HepG2 (cell line): ENCODE results near the gene MYLK2. TPM values are rescaled to one million over a fixed set of nuclear protein-coding genes. Genes with fewer than 3 reads are reported as not detected.

ENCODE experiments used
- ESRRA ChIP-seq: sonication (generic); formaldehyde crosslinking; IDR thresholded peaks from 2 replicates; pipeline ENCODE4 v1.5.1; 2020; ENCODE audit warnings: mild to moderate bottlenecking, low read depth, missing genetic modification reagents
- HDAC2 ChIP-seq: sonication (generic); formaldehyde crosslinking; IDR thresholded peaks from 2 replicates; pipeline ENCODE4 v1.4.0; 2020; ENCODE audit warnings: missing genetic modification reagents
- IRX3 ChIP-seq: sonication (generic); formaldehyde crosslinking; IDR thresholded peaks from 2 replicates; pipeline ENCODE4 v1.8.1; 2023; ENCODE audit warnings: mild to moderate bottlenecking, low read depth, missing genetic modification reagents, borderline replicate concordance
- KAT2B ChIP-seq: fragments of 150-350 bp; IDR thresholded peaks from 2 replicates; pipeline ENCODE4 v1.6.1; 2014; ENCODE audit warnings: low read depth, low read length, borderline replicate concordance
- NR2C2 ChIP-seq: sonication (generic); formaldehyde crosslinking; IDR thresholded peaks from 2 replicates; pipeline ENCODE4 v1.4.0; 2020; ENCODE audit warnings: missing genetic modification reagents, mild to moderate bottlenecking, moderate library complexity, borderline replicate concordance
- PRPF4 ChIP-seq: fragments of 200-400 bp; formaldehyde crosslinking; IDR thresholded peaks from 2 replicates; pipeline ENCODE4 v1.6.1; 2016; ENCODE audit warnings: low read length, low read depth; ENCODE audit not compliant: poor library complexity, severe bottlenecking
- TBX3 ChIP-seq: fragments of 450-650 bp; IDR thresholded peaks from 2 replicates; pipeline ENCODE4 v1.6.1; 2017; ENCODE audit warnings: antibody characterized with exemption, mild to moderate bottlenecking, inconsistent platforms, borderline replicate concordance
- ZNF24 ChIP-seq: fragments of 450-650 bp; IDR thresholded peaks from 2 replicates; pipeline ENCODE4 v1.6.1; 2017; ENCODE audit warnings: antibody characterized with exemption, mild to moderate bottlenecking
- ZNF75D ChIP-seq: sonication (generic); formaldehyde crosslinking; IDR thresholded peaks from 2 replicates; pipeline ENCODE4 v1.8.1; 2023; ENCODE audit warnings: missing genetic modification reagents, mild to moderate bottlenecking, borderline replicate concordance
- polyA plus RNA-seq, 8 experiments: library from polyadenylated mRNA; depleted of rRNA in 3 of 8; stranded (reverse) in 7 of 8; unstranded in 1 of 8; fragments of >200 nt; fragmentation: Illumina TruSeq in 4 of 8; extraction: Trizol in 4 of 8; gene quantifications; 2 replicates each; pipeline versions ENCODE4 v1.2.1 to v1.2.3, GENCODE V29; 2011 to 2016; ENCODE audit warnings: low read depth in 4 of 8, missing spikeins in 1 of 8, mixed read lengths in 1 of 8; ENCODE audit not compliant: insufficient read depth in 1 of 8
- total RNA-seq, 5 experiments: library from RNA; depleted of rRNA; stranded (reverse); fragments of >200 nt; fragmentation: Illumina TruSeq; extraction: Trizol; gene quantifications; 2 replicates each; pipeline ENCODE4 v1.2.3, GENCODE V29; 2016; ENCODE audit warnings: low read depth in 1 of 5
- TF ChIP-seq, protein P1 (sequence below): sonication (generic); formaldehyde crosslinking; IDR thresholded peaks from 2 replicates; pipeline ENCODE4 v1.4.0; 2020; ENCODE audit warnings: missing genetic modification reagents
- TF ChIP-seq, protein P2 (sequence below): sonication (generic); formaldehyde crosslinking; IDR thresholded peaks from 2 replicates; pipeline ENCODE4 v1.4.0; 2020; ENCODE audit warnings: missing genetic modification reagents
- TF ChIP-seq, protein P3 (sequence below): sonication (generic); formaldehyde crosslinking; IDR thresholded peaks from 2 replicates; pipeline ENCODE4 v1.8.1; 2023; ENCODE audit warnings: missing genetic modification reagents, mild to moderate bottlenecking, borderline replicate concordance
- TF ChIP-seq, protein P4 (sequence below): sonication (generic); formaldehyde crosslinking; IDR thresholded peaks from 2 replicates; pipeline ENCODE4 v1.4.0; 2020; ENCODE audit warnings: missing genetic modification reagents, borderline replicate concordance
- TF ChIP-seq, protein P5 (sequence below): sonication (generic); formaldehyde crosslinking; IDR thresholded peaks from 2 replicates; pipeline ENCODE4 v1.5.1; 2020; ENCODE audit warnings: missing genetic modification reagents, mild to moderate bottlenecking, borderline replicate concordance

The MYLK2 gene
- total and polyA plus RNA-seq, 2 of the 13 experiments (the other 11 are each of a cell fraction or from before 2014, with no cell fraction given) = 0.27 TPM; not detected in 1

DNA sequence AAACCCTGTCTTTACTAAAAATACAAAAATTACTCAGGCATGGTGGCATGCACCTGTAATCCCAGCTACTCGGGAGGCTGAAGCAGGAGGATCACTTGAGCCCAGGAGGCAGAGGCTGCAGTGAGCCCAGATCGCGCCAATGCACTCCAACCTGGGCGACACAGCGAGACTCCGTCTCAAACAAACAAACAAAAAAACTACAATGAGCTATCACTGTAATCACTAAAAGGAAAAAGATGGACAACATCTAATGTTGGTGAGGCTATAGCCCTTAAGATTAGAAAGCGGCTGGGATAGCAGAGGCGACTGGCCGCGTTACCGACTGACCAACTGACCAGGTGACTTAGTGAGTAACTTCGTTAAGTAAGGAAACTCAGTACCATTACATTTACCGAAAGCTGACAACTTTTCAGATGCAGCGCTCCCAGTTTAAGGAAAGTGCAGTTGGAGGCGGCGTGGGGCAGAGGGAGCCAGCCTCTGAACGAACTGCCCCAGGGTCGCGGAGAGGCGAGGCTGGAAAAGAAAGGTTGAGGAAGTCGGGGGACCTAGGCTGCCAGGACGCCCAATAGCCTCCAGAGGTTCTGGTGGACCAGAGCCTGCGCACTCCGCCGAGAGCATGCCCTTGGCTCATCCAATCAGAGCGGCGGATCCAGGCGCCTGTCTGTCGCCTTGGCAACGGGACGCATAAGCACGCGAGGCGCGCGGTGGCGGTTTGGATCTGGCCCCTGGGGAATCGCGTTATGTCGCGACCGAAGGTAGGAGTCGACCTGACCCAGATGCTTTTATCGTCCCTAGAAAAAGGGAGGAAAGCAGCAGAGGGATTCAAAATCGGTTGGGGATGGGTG lies 60.2 kb downstream of the MYLK2 start (continued):
- TF ChIP-seq, protein P1, sequence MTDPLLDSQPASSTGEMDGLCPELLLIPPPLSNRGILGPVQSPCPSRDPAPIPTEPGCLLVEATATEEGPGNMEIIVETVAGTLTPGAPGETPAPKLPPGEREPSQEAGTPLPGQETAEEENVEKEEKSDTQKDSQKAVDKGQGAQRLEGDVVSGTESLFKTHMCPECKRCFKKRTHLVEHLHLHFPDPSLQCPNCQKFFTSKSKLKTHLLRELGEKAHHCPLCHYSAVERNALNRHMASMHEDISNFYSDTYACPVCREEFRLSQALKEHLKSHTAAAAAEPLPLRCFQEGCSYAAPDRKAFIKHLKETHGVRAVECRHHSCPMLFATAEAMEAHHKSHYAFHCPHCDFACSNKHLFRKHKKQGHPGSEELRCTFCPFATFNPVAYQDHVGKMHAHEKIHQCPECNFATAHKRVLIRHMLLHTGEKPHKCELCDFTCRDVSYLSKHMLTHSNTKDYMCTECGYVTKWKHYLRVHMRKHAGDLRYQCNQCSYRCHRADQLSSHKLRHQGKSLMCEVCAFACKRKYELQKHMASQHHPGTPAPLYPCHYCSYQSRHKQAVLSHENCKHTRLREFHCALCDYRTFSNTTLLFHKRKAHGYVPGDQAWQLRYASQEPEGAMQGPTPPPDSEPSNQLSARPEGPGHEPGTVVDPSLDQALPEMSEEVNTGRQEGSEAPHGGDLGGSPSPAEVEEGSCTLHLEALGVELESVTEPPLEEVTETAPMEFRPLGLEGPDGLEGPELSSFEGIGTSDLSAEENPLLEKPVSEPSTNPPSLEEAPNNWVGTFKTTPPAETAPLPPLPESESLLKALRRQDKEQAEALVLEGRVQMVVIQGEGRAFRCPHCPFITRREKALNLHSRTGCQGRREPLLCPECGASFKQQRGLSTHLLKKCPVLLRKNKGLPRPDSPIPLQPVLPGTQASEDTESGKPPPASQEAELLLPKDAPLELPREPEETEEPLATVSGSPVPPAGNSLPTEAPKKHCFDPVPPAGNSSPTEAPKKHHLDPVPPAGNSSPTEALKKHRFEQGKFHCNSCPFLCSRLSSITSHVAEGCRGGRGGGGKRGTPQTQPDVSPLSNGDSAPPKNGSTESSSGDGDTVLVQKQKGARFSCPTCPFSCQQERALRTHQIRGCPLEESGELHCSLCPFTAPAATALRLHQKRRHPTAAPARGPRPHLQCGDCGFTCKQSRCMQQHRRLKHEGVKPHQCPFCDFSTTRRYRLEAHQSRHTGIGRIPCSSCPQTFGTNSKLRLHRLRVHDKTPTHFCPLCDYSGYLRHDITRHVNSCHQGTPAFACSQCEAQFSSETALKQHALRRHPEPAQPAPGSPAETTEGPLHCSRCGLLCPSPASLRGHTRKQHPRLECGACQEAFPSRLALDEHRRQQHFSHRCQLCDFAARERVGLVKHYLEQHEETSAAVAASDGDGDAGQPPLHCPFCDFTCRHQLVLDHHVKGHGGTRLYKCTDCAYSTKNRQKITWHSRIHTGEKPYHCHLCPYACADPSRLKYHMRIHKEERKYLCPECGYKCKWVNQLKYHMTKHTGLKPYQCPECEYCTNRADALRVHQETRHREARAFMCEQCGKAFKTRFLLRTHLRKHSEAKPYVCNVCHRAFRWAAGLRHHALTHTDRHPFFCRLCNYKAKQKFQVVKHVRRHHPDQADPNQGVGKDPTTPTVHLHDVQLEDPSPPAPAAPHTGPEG = peak; percentile 76
- TF ChIP-seq IRX3 (no peak), TBX3 (no peak), KAT2B (no peak), ZNF24 (no peak), PRPF4 (no peak), NR2C2 (CRISPR knock-in tag) (peak; percentile 19; the same call in 1 of the 2 replicates), ZNF75D (CRISPR knock-in tag) (no peak), ESRRA (no peak; the same call in none of the 2 replicates), HDAC2 (CRISPR knock-in tag) (peak; percentile 58)
- TF ChIP-seq, protein P2, sequence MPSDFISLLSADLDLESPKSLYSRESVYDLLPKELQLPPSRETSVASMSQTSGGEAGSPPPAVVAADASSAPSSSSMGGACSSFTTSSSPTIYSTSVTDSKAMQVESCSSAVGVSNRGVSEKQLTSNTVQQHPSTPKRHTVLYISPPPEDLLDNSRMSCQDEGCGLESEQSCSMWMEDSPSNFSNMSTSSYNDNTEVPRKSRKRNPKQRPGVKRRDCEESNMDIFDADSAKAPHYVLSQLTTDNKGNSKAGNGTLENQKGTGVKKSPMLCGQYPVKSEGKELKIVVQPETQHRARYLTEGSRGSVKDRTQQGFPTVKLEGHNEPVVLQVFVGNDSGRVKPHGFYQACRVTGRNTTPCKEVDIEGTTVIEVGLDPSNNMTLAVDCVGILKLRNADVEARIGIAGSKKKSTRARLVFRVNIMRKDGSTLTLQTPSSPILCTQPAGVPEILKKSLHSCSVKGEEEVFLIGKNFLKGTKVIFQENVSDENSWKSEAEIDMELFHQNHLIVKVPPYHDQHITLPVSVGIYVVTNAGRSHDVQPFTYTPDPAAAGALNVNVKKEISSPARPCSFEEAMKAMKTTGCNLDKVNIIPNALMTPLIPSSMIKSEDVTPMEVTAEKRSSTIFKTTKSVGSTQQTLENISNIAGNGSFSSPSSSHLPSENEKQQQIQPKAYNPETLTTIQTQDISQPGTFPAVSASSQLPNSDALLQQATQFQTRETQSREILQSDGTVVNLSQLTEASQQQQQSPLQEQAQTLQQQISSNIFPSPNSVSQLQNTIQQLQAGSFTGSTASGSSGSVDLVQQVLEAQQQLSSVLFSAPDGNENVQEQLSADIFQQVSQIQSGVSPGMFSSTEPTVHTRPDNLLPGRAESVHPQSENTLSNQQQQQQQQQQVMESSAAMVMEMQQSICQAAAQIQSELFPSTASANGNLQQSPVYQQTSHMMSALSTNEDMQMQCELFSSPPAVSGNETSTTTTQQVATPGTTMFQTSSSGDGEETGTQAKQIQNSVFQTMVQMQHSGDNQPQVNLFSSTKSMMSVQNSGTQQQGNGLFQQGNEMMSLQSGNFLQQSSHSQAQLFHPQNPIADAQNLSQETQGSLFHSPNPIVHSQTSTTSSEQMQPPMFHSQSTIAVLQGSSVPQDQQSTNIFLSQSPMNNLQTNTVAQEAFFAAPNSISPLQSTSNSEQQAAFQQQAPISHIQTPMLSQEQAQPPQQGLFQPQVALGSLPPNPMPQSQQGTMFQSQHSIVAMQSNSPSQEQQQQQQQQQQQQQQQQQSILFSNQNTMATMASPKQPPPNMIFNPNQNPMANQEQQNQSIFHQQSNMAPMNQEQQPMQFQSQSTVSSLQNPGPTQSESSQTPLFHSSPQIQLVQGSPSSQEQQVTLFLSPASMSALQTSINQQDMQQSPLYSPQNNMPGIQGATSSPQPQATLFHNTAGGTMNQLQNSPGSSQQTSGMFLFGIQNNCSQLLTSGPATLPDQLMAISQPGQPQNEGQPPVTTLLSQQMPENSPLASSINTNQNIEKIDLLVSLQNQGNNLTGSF (CRISPR knock-in tag) = peak; percentile 24; the same call in 1 of the 2 replicates
- TF ChIP-seq, protein P3, sequence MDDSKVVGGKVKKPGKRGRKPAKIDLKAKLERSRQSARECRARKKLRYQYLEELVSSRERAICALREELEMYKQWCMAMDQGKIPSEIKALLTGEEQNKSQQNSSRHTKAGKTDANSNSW = peak; percentile 40
- TF ChIP-seq, protein P4, sequence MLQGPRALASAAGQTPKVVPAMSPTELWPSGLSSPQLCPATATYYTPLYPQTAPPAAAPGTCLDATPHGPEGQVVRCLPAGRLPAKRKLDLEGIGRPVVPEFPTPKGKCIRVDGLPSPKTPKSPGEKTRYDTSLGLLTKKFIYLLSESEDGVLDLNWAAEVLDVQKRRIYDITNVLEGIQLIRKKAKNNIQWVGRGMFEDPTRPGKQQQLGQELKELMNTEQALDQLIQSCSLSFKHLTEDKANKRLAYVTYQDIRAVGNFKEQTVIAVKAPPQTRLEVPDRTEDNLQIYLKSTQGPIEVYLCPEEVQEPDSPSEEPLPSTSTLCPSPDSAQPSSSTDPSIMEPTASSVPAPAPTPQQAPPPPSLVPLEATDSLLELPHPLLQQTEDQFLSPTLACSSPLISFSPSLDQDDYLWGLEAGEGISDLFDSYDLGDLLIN (CRISPR knock-in tag) = 0 out of 2 replicates have a peak, but pooled peaks have one; percentile 47
- TF ChIP-seq, protein P5, sequence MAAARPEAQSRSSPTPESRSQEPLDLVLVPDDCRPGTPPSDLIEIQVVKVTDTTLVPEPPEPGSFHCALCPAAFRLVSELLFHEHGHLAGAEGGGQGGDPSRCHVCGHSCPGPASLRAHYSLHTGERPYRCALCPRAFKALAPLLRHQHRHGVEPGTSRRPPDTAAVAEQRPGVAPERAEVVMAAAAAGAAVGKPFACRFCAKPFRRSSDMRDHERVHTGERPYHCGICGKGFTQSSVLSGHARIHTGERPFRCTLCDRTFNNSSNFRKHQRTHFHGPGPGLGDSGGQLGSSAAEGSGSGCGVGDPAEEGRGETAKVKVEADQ = peak; percentile 64; the same call in 1 of the 2 replicates
